ENCODE measurements around the gene CRNKL1.

- TF ChIP-seq CTCF (IDR thresholded peaks at IDR 0.05) (no peak), YY1 (IDR thresholded peaks at IDR 0.05; ENCODE audit: low read depth) (no peak), GABPA (IDR thresholded peaks at IDR 0.05; ENCODE audit: low read depth) (no peak), RXRA (IDR thresholded peaks at IDR 0.05; ENCODE audit: borderline replicate concordance, low read depth) (no peak), EZH2phosphoT487 (IDR thresholded peaks at IDR 0.05; ENCODE audit: borderline replicate concordance, low read depth) (no peak), TCF12 (IDR thresholded peaks at IDR 0.05) (no peak), EP300 (IDR thresholded peaks at IDR 0.05; ENCODE audit: borderline replicate concordance in 1 of 2, low read depth in 1 of 2, low read length in 1 of 2) (no peak)
Observed at GRCh38 chr20:20096421-20096820, 44.2 kb upstream of the CRNKL1 start.

Measured in SK-N-SH (cell line).